Hematopoietic multipotent progenitor cell treated with erythropoietin and hydrocortisone succinate and interleukin-3 and kit ligand, for 15 days (in vitro differentiated cells): ENCODE data around the gene CAP1.

Experiments
- DNase-seq: peaks from one replicate; pipeline ENCODE4 v3.0.0-alpha.2; 2015; ENCODE audit warnings: low spot score

The CAP1 gene

GRCh38 chr1:40059338-40059959, 18.9 kb downstream of the CAP1 start:
- DNase-seq = no peak

DNA sequence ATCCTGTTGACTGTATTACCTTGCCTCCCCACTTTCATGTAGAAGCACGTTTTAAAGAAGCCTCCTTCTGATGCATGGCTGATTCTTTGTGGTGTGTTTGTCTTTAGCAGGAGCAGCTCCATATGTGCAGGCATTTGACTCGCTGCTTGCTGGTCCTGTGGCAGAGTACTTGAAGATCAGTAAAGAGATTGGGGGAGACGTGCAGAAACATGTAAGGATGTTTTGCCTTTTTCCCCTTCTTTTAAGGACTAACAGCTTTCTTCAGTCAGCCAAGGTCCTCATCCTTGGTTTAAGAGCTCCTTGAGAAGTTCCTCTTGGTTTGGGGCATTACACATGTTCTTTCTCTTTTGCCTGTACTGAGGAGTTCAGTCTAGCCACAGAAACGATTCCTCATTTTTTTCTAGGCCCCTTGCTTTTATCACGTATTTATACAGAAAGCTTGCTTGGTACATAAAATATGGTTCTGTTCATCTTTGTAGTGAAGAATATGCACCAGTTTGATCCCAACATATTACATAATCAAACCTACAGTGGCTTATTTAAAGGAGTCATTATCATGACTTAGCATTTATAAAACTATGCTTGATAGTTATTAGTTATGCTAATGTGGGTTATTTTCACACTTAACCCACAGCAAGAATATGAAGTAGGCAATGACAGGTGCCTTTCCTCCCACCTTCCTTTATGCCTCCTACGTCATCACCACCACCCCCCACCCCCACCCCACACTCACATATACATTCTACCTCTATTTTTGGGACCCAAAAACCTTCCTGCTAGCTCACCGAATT, 19.6 kb downstream of the CAP1 start:
- DNase-seq = peak; percentile 25

DNA sequence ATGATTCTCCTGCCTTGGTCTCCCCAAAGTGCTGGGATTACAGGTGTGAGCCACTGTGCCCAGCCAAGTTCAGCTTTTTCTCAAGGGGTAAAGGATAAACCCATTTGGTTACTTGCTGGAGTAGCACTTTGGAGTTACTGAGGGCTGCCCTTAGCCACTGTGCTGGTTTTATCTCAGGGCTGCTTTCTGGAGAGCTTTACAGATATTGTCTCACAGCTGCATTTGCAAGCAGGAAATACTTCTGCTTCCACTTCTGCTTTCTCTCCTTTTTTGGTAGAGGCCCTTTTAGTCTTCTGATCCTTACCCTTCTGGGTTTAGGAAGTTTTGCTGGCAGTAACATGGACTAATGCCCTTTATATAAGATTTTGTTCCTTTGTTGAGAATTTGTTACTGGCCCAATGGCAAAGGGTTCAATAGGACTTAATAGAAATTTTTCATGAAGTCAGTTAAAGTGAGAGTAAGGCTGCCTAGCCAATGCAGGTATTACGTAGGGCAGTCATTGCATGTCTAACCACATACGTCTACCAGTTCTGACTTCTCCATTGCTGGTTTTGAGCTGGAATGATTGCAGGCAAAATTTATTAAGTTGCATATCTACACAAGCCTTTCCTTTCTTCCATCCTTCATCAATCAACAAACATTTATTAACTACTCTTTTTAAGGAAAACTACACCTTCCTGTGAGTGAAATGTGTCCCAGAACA, 24.4 kb downstream of the CAP1 start:
- DNase-seq = no peak

DNA sequence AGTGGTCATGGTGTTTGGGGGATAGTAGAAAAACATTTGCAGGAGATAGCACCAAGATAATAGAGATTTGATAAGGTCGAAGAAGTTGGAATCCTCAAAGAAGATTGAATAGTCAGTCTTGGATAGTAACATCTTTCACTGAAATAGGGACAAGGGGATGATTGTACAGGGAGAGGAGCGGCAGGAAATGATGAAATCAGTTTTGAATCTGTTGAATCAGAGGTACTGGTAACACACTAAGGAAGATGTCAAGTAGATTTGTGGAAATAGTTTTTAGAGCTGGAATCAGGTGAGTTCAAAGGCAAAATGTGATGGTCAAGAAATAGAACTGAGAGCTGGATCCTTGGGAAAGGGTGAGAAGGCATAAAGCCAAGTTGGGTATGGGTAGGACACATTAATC, 26.5 kb downstream of the CAP1 start:
- no peak for DNase-seq

DNA sequence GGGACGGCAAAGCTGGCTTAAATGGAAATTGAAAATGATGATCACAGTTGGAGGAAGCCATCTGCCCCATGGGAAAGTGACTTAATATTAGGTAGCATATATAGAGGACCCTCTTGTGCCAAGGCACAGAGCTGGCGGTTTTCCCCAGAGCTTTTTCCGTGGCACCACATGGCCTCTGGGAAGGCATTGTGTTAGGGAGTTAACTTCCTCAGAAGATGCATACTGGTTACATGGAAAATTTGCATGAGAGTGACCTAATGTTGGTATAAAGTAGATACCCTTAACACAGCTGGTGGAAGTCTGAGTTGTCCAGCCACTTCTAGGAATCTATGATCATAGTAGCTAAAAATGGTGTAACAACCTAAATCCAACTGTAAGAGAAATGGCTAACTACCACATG, 27.3 kb downstream of the CAP1 start:
- no peak for DNase-seq

GRCh38 chr1:40072142-40072541, 31.6 kb downstream of the CAP1 start:
- DNase-seq = no peak

- no peak for DNase-seq
Observed at GRCh38 chr1:40073062-40073461, 32.5 kb downstream of the CAP1 start.

- DNase-seq = no peak
Observed at GRCh38 chr1:40075266-40075665, 34.7 kb downstream of the CAP1 start.

DNA sequence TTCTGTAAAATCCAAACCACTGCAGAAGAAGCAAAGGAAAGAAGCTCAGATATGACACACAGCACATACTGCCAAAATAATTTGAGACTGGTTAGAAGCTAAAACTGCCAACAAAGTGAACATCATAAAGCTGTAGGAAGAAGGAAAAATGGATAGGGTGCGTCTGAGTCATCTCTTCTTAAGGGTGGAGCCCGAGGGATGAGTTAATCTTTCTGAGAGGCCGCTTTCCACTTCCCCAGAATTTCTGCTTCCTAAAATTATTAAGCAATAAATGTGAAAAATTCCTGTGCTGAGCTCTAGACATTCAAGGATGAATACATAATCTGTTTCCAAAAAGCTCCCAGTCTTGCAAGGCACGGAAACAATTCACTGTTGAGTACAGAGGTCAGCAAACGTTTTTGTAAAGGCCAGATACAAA, 36.4 kb downstream of the CAP1 start:
- DNase-seq = no peak

DNA sequence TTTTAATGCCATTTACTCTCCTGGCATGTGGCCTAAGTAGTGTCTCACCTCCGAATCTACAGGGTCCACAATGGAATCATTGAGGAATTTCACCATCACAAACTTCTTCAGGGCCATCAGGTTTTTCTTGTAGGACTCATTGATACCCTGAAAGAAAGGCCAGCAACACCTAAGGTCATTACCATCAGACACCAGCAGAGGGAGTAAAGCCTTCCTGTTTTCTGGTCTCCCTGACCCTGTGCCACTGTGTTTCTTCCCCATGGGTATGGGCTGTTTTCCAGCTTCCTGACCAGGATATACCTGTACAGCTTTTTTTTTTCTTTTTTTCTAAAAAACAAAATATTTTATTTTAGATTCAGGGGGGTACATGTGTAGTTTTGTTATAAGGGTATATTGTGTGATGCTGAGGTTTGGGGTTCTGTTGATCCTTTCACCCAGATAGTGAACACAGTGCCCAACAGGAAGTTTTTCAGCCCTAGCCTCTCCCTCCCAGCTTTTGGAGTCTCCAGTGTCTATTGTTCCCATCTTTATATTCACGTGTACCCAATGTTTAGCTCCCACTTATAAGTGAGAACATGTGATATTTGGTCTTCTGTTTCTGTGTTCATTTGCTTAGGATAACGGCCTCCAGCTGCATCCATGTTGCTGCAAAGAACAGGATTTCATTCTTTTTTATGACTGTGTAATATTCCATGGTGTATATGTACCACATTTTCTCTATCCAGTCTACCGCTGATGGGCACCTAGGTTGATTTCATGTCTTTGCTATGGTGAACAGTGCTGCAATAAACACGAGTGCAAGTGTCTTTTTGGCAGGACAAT, 38.2 kb downstream of the CAP1 start:
- DNase-seq = peak; percentile 69

DNA sequence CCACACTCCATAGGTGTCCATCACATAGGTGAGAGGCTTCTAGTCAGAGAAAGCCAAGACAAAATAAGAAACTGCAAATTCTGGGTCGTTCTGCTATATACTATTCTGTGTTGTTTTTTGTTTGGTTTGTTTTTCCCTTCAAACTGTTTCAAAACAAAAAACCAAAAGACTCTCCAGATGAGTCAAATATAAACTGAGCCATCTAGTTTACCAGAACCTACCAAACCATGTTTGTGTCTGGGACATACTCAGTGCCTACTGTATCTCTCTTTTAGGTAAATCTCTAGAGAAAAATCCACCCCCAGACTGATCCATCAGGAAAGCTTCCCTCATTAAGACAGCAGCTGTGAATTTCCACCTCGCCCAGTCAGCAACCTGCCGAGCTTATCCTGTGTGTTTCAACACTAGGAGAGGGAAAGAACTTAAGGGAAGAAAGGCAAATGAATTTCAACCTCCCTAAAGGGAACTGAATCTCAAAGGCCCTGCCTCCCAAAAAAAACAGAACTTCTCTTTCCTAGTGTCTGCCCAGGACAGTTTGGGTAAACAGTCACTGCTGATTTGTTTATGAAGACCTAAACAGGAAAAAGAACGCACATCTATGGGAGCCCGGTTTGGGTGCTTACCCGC, 39.4 kb downstream of the CAP1 start:
- DNase-seq = no peak

DNA sequence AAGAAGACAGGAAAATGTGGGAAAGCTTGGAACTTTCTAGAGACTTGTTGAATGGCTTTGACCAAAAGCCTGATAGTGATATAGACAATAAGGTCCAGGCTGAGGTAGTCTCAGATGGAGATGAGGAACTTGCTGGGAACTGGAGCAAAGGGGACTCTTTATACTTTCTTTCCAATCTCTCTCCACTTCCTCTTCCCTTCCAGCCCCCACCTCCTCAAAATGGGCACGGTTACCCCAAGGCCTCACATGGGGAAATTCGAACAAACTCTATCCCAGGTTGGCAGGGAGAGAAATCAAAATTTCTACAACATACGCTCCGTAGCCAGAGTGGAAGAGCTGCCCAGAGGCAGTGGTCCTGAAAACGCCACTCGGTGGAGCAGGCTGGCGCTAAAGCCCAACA, 41.3 kb downstream of the CAP1 start:
- no peak for DNase-seq

DNA sequence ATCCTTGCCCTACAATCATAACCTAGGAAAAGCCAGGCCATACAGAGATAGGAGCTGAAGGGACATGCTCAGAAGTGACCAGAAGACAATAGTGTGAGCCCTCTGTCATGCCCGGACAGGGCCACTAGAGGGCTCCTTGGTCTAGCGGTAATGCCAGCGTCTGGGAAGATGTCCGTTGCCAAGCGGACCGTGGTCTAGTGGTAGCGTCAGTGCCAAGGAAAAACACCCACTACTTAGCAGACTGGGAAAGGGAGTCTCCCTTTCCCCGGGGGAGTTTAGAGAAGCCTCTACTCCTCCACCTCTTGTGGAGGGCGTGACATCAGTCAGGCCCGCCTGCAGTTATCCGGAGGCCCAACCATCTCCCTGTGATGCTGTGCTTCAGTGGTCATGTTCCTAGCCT, 44.2 kb downstream of the CAP1 start:
- DNase-seq = peak; percentile 43

GRCh38 chr1:40090652-40091355, 50.3 kb downstream of the CAP1 start:
- no peak for DNase-seq

DNA sequence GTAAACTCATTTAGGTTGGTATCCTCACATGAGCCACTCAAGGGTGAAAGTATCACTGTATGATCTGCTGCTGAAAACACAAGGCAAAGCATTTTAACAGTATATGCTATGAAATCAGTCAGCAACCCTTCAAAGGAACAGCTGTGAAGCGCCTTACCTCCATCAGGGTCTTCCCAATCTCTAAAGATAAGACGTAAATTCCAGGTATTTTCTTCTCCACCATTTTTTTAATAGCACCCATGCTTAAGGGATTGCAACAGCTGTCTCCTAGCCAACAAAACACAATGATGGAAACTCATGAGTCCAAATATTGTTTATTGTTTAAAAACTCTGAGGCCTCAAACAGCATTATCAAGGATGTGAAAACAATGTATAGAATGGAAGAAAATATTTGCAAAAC, 51.7 kb downstream of the CAP1 start:
- no peak for DNase-seq

DNA sequence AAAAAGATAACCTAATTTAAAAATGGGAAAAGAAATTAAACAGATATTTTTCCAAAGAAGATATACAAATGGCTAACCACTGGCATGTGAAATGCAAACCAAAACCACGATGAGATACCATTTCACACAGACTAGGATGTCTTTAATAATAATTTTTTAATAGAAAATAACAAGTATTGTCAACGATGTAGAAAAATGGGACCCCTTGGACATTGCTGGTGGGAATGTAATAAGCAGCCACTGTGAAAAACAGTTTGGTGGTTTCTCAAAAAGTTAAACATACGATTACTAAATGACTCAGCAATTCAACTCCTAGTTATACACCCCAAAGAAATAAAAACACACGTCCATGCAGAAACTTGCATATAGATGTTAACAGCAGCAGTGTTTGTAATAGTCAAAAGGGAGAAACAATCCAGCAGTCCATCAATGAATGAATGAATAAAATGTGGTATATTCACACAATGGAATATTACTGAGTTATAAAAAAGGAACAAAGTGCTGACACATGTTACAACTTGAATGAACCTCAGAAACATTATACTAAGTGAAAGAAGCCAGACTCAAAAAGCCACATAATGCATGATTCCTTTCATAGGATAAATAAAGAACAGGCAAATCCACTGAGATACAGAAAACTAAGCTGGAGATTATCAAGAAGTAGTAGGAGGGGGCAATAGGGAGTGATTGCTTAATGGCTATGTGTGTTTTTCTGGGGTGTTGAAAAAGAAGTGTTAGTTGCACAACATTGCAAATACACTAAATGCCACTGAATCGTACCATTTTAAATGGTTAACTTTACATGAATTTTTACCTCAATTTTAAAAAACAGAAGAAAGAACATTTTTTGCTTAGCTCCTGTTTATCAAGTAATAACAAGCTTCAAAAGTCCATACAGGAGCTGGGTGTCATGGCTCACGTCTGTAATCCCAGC, 52.4 kb downstream of the CAP1 start:
- no peak for DNase-seq

- DNase-seq = no peak
Observed at GRCh38 chr1:40094466-40095110, 54.1 kb downstream of the CAP1 start.

- DNase-seq = no peak
Observed at GRCh38 chr1:40095806-40096205, 55.3 kb downstream of the CAP1 start.

DNA sequence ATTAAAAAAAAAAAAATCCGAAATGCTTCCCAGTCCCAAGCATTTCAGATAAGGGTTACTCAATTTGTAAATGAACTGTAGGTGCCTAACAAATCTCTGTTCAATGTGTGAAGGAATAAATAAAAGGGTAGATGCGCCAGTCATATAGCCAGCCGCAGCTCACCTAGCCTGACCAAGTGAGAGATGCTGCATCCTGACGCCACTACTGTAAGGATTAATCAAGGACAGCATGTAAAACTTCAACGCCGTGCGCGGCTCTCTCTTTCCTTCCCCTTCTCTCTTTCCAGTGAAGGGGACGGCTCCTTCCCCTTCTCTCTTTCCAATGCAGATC, 56.1 kb downstream of the CAP1 start:
- no peak for DNase-seq
